ENCODE results near the gene CUL9.
A peak's percentile ranks its signal among the peaks of the same experiment; 100 is the strongest.

CUL9 gene

GRCh38 chr6:43231053-43231452 is 49.1 kb downstream of the CUL9 start:
- no peak for DNase-seq

GRCh38 chr6:43231735-43232450 is 49.9 kb downstream of the CUL9 start:
- DNase-seq, result no peak

GRCh38 chr6:43235841-43236240 is 53.8 kb downstream of the CUL9 start:
- DNase-seq, result no peak

GRCh38 chr6:43239054-43239453 is 57.1 kb downstream of the CUL9 start:
- DNase-seq, result no peak

- peak; percentile 4 to 10 for DNase-seq
Measured at GRCh38 chr6:43240950-43241349, 59.0 kb downstream of the CUL9 start.

GRCh38 chr6:43241446-43241845 is 59.5 kb downstream of the CUL9 start:
- DNase-seq, result no peak

- no peak for DNase-seq
Measured at GRCh38 chr6:43242908-43243663, 61.1 kb downstream of the CUL9 start, which contains the start of gene TTBK1. Gene TTBK1, plus strand, starts transcription at chr6:43243481. Its CDS starts 3,180 bp downstream, at chr6:43246661.

GRCh38 chr6:43243664-43244321 is 61.8 kb downstream of the CUL9 start:
- DNase-seq, result no peak

GRCh38 chr6:43246301-43247113 is 64.5 kb downstream of the CUL9 start:
- DNase-seq, result peak; percentile 44 to 47

GRCh38 chr6:43247114-43247999 is 65.4 kb downstream of the CUL9 start:
- peak; percentile 51 to 63 for DNase-seq

- no peak for DNase-seq
Measured at GRCh38 chr6:43248101-43248500, 66.1 kb downstream of the CUL9 start.

GRCh38 chr6:43248791-43249190 is 66.8 kb downstream of the CUL9 start:
- no peak for DNase-seq

GRCh38 chr6:43250992-43251373 is 69.0 kb downstream of the CUL9 start:
- no peak for DNase-seq

- DNase-seq, result no peak
Measured at GRCh38 chr6:43253401-43253800, 71.4 kb downstream of the CUL9 start.

GRCh38 chr6:43254138-43254817 is 72.3 kb downstream of the CUL9 start:
- DNase-seq, result peak; percentile 61 to 70

- DNase-seq, result no peak
Measured at GRCh38 chr6:43254846-43255245, 72.8 kb downstream of the CUL9 start.

- DNase-seq, result no peak
Measured at GRCh38 chr6:43255408-43256054, 73.5 kb downstream of the CUL9 start.

GRCh38 chr6:43256670-43257366 is 74.8 kb downstream of the CUL9 start:
- DNase-seq, result no peak

GRCh38 chr6:43257367-43258145 is 75.6 kb downstream of the CUL9 start:
- DNase-seq, result peak in 1 of 2 donors; percentile 4
